ENCODE results near the gene CBLN1.

CBLN1 gene

DNA sequence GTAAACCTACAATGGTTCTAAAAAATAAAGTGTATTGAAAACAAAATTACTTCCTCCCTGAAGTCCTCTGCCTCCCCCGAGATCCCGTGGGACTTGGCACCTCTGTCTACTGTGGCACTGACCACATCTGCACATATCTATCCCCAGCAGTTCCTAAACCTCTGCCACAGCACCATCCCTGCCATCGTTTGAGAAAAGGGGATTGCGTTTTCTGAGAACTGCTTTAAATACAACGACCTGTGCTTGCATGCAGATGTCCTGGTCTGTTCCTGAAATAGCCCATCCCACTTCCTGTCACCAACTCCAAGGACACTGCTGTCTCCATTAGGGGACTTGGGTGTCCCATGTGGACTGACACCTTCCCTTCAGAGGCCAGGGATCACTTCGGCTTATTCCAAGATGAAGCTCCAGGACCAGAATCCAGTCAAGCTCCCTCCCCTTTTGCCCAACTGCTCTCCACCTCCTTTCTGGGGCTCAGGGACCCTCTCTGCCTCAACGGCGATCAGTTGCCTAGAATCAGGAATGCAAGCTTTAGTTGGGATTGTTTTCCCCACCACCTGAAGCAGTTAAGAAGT lies 20.6 kb downstream of the CBLN1 start:
- no peak overlapping the region for H3K4me3 ChIP-seq (IDR thresholded peaks at IDR 0.05; ENCODE audit: insufficient read depth, low read depth, low read length)
- H3K27me3 ChIP-seq (ENCODE audit: insufficient read depth, low read depth): no peaks in the 10 kb centered on the region
- H2AFZ ChIP-seq (ENCODE audit: low read depth): no peak overlapping the region
- no peaks in the 10 kb centered on the region for H3K79me2 ChIP-seq (ENCODE audit: insufficient read depth, low read depth)
- H4K20me1 ChIP-seq (ENCODE audit: insufficient read depth): no peaks in the 10 kb centered on the region
- H3K36me3 ChIP-seq (ENCODE audit: insufficient read depth): no peaks in the 10 kb centered on the region
- no peak overlapping the region for H3K4me2 ChIP-seq
- no peaks in the 10 kb centered on the region for H3K4me1 ChIP-seq (ENCODE audit: low read depth, poor library complexity, severe bottlenecking)
- H3K9ac ChIP-seq: no peak overlapping the region
- TF ChIP-seq, protein P1, sequence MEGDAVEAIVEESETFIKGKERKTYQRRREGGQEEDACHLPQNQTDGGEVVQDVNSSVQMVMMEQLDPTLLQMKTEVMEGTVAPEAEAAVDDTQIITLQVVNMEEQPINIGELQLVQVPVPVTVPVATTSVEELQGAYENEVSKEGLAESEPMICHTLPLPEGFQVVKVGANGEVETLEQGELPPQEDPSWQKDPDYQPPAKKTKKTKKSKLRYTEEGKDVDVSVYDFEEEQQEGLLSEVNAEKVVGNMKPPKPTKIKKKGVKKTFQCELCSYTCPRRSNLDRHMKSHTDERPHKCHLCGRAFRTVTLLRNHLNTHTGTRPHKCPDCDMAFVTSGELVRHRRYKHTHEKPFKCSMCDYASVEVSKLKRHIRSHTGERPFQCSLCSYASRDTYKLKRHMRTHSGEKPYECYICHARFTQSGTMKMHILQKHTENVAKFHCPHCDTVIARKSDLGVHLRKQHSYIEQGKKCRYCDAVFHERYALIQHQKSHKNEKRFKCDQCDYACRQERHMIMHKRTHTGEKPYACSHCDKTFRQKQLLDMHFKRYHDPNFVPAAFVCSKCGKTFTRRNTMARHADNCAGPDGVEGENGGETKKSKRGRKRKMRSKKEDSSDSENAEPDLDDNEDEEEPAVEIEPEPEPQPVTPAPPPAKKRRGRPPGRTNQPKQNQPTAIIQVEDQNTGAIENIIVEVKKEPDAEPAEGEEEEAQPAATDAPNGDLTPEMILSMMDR (conservative IDR thresholded peaks at IDR 0.05; ENCODE audit: low read depth, low read length): no peak
- H3K27ac ChIP-seq: no peak overlapping the region

DNA sequence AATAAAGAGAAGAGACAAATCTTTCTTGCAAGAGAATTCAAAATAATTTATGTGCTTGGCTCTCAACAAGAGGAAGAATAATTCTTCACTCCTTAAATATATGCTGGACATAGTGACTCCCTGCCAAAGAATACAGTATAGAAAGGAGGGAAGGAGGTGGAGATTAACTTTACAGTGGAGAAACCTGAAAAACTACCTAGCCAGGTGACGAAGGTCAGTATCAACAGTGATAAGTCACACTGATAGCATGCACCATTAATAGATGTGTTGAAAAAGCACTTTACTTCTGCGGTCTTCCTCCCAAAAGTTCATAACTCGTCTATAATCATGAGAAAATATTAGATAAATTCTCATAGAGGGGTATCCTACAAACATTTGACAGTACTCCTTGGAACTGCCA lies 21.4 kb downstream of the CBLN1 start:
- Histone ChIP-seq H3K9ac (no peak overlapping the region), H3K4me3 (IDR thresholded peaks at IDR 0.05; ENCODE audit: insufficient read depth, low read depth, low read length) (no peak overlapping the region), H2AFZ (ENCODE audit: low read depth) (no peak overlapping the region), H3K79me2 (ENCODE audit: insufficient read depth, low read depth) (no peaks in the 10 kb centered on the region), H3K36me3 (ENCODE audit: insufficient read depth) (no peaks in the 10 kb centered on the region), H3K27ac (no peak overlapping the region), H3K4me2 (no peak overlapping the region), H3K27me3 (ENCODE audit: insufficient read depth, low read depth) (no peaks in the 10 kb centered on the region), H3K4me1 (ENCODE audit: low read depth, poor library complexity, severe bottlenecking) (no peaks in the 10 kb centered on the region), H4K20me1 (ENCODE audit: insufficient read depth) (no peaks in the 10 kb centered on the region)
- TF ChIP-seq, protein P1 (conservative IDR thresholded peaks at IDR 0.05; ENCODE audit: low read depth, low read length): no peak

DNA sequence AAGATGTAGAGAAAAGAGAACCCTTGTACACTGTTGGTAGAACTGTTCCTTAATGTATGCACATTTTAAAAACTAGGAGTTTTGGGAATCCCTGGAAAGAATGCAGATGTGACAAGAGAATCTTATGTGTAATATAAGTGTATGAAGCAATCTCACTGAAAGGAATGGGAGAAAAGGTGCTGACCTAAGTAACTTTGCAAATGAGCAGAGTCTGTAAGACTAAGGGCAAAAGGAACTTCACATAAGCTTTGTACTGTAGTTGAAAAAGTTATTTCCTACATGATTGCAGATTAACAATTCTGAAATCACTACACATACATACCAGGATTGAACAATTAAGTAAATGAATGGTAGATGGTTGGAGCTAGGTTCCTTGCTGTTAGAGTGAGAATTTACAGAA lies 22.3 kb downstream of the CBLN1 start:
- no peak overlapping the region for H3K9ac ChIP-seq
- no peaks in the 10 kb centered on the region for H3K79me2 ChIP-seq (ENCODE audit: insufficient read depth, low read depth)
- H3K4me2 ChIP-seq: no peak overlapping the region
- no peak overlapping the region for H2AFZ ChIP-seq (ENCODE audit: low read depth)
- H4K20me1 ChIP-seq (ENCODE audit: insufficient read depth): no peaks in the 10 kb centered on the region
- no peaks in the 10 kb centered on the region for H3K36me3 ChIP-seq (ENCODE audit: insufficient read depth)
- TF ChIP-seq, protein P1 (conservative IDR thresholded peaks at IDR 0.05; ENCODE audit: low read depth, low read length): no peak
- no peaks in the 10 kb centered on the region for H3K27me3 ChIP-seq (ENCODE audit: insufficient read depth, low read depth)
- H3K4me1 ChIP-seq (ENCODE audit: low read depth, poor library complexity, severe bottlenecking): no peaks in the 10 kb centered on the region
- H3K4me3 ChIP-seq (IDR thresholded peaks at IDR 0.05; ENCODE audit: insufficient read depth, low read depth, low read length): no peak overlapping the region
- no peak overlapping the region for H3K27ac ChIP-seq

DNA sequence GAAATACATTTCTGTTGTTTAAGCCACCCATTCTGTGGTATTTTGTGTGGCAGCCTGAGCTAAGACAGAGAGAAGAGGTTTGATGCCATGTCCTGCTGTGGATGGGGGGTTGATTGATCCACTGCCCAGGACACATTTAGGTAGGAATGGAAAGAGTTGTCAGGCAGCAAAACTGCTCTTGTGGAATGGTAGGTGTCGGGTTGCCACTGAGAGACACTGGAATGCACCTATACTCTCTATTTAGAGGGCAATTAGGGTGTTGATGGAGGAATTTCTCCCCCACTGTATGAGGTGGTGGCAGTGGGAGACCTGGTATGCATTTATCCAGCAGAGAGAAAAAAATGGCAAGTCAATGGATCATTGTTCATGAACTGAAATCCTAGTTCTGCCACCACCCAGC lies 30.9 kb downstream of the CBLN1 start:
- no peak overlapping the region for H3K27ac ChIP-seq
- no peaks in the 10 kb centered on the region for H3K36me3 ChIP-seq (ENCODE audit: insufficient read depth)
- no peak overlapping the region for H3K9ac ChIP-seq
- no peak overlapping the region for H2AFZ ChIP-seq (ENCODE audit: low read depth)
- no peaks in the 10 kb centered on the region for H3K79me2 ChIP-seq (ENCODE audit: insufficient read depth, low read depth)
- no peaks in the 10 kb centered on the region for H4K20me1 ChIP-seq (ENCODE audit: insufficient read depth)
- no peaks in the 10 kb centered on the region for H3K27me3 ChIP-seq (ENCODE audit: insufficient read depth, low read depth)
- H3K4me2 ChIP-seq: no peak overlapping the region
- no peak overlapping the region for H3K4me3 ChIP-seq (IDR thresholded peaks at IDR 0.05; ENCODE audit: insufficient read depth, low read depth, low read length)
- no peaks in the 10 kb centered on the region for H3K4me1 ChIP-seq (ENCODE audit: low read depth, poor library complexity, severe bottlenecking)
- TF ChIP-seq, protein P1 (conservative IDR thresholded peaks at IDR 0.05; ENCODE audit: low read depth, low read length): no peak
